Stimulated activated CD4-positive, alpha-beta T cell treated with anti-CD3 and anti-CD28 coated beads, Interleukin-4, amount 100 ng/mL, for 1 hour (primary cell): ENCODE results near the gene PPL.
"Not testable (repeated sequence)": the region's sequence is repeated elsewhere in the genome, so short reads cannot be mapped to it uniquely, and the experiment has no call there.

ENCODE experiments used
- DNase-seq: peaks from one replicate; pipeline ENCODE4 v3.0.0-alpha.2; 2020

The PPL gene

DNA sequence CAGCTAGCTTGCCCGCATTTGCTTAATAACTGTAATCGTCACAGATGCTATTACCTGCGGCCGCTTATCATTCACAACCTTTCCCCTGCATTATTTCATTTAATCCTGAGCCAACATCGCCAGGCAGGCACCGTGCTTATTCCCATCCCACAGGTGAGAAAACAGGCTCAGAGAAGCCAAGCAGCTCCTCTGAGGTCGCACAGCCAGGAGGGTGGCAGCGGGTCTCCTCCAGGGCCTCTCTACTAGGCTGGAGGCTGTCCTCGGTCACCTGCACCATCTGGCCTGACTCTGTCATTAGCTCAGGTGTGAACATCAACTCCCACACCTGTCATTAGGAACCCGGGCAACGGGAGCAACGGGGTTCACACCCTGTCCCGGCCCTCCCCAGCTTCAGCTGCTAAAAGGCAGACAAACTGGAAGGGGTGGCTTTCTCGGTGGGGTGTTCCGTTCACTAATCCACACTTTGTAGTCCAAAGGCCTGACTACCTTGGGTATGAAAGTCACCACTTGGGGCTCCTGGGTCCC, 3.0 kb downstream of the PPL start:
- no peak for DNase-seq

DNA sequence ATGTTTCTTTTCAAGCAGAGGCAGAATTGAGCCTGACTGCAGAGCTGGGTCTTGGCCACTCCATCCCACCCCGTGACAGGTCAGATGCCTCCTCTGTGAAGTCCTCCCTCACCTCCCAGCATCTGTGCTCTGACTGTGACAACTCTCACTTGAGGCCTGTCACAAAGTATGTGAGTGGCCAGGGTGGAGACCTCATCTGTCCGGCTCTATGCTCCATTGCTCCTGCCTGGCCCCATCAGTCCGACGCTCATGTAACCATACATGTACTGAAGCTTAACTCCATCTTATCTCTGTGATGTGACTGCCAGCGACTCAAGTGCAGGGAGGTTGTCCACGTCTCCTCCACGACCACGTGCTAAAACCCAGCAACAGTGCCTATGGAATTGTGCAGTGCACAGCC, 3.5 kb downstream of the PPL start:
- no peak for DNase-seq

DNA sequence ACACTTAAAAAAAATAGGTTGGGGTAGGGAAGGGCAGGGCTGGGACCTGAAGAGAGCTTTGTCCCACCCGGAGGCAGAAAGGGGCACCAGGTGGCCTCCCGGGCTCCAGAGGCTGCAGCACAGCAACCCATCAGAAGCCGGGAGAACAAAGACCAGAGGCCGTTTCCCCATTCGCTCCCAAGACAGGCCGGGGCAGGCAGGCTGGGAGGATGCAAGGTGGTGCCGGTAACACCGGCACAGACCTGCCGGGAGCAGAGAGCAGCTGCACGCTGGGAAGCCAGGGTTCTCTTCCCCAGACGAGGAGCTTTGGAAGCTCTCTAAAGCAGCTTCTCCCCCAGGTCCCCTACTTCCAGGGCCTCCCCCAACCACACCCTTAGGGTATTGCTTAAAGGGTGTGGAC, 5.6 kb downstream of the PPL start:
- no peak for DNase-seq

DNA sequence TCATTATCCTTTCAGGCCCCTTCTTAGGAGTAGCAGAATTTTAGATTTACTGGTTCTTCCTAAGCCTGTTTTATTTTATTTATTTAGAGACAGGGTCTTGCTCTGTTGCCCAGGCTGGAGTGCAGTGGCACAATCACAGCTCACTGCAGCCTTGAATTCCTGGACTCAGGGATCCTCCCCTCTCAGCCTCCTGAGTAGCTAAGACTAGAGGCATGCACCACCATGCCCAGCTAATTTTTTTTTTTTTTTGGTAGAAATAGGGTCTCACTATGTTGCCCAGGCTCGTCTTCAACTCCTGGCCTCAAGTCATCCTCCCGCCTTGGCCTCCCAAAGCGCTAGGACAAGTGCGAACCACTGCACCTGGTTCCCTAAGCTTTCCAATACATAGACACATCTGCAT, 7.3 kb downstream of the PPL start:
- DNase-seq = not testable (repeated sequence)

DNA sequence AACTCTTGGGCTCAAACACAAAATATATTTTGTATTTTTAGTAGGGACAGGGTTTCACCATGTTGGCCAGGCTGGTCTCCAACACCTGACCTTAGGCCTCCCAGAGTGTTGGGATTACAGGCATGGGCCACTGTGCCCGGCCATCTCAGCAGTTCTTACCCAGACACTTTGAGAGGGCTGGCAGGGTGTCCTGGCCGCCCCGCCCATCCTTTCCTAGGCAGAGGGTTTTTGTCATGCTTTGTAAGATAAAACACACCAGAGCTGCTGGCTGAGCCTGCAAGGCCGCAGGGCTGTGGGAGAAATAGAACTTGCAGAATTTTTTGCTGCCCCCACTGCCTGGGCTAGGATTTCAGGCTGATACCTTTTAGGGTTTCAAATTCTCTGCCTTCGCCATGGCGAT, 8.7 kb downstream of the PPL start:
- DNase-seq = no peak

DNA sequence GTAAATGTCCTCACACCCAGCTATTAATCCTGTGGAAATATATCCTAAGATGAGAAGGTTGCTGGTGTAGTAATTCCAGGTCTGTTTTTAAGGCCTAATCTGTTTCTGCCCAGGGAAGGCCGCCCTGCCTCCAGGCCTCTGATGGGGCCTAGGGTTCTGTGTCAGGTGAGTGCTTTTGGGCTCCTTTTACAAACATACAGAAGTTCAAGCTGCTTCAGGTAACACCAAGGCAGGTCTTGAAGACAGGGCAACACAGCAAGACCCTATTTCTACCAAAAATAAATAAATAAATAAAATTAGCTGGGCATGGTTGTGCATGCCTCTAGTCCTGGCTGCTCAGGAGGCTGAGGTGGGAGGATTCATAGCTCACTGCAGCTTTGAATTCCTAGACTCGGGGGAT, 9.3 kb downstream of the PPL start:
- no peak for DNase-seq

DNA sequence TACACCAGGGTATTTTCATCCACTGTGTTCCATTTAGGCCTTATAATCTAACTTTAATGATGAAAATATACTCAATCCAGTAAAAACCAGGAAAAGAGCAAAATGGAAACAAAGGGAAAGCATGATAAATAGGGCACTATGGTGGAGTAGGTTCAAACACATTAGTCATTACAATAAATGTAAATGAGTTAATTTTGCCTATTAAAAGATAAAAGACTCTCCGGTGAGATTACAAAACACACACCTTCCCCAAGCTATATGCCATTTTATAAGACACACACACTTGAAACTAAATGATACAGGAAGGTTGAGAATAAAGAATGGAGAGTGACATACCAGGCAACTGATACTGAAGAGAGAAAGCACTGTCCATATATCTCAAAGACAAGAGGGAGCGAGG, 10.0 kb downstream of the PPL start:
- no peak for DNase-seq

DNA sequence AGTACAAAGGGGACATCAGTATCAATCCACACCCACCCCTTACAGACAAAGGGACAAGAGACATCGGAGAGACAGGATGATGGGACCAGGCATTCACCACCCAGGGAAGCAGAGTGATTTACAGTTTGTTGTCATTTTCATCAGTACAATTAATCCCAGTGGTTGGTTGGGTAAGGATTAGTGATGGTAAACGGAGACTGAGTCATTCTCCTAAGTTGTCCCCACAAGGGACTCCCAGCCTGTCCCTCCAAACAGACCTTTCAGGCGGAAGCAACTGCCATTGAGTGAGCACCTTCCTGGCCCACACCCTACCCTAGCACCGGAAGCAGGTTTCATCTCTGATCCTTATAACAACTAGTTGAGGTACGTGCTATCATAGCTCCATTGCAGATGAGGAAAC, 11.2 kb downstream of the PPL start:
- DNase-seq = no peak

DNA sequence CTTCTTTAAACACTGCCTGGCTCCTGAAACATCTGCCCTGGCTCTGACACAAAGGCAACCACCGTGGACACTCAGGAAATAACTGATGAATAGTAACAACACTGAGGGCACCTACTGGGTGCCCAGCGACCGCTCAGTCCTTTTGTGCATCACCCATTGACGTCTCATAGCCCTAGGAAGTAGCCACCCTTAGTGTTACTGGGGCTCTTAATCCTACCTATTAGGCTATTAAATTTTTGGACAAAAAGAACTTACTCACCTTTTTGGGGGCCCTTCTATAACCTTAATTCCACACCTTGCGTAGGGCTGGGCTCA, 11.7 kb downstream of the PPL start:
- no peak for DNase-seq

DNA sequence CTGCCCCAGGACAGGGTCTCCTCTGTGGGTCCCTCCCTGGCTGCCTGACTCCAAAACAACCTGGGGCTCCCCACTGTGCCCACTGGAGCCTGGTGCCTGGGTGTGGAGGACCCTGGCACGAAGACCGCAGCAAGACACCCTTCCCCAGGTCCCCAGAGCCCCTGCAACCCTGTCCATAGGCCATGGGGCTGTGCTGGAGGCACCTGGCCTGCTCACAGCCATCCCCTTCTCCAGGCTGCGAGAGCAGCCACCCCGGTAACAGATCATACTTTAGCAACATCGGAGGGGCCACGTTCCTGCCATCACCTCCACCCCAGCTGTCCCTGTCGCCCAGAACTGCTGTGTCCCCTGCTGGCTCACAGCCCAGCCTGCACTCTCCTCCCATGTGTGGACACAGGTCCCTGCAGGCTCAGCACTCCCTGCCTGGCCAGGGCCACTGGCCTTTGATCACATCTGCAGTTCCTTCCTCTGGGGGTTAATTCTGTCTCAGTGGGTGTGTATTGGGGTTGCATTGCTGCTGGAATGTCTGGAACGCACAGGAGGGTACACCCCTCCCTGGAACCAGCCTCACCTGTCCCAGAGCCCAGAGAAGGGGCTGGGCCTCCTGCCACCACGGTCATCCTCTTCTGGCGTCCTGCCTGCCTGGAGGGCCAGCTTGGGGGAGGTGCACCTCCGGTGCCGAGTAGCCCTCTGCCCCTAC, 12.2 kb downstream of the PPL start:
- DNase-seq = no peak

DNA sequence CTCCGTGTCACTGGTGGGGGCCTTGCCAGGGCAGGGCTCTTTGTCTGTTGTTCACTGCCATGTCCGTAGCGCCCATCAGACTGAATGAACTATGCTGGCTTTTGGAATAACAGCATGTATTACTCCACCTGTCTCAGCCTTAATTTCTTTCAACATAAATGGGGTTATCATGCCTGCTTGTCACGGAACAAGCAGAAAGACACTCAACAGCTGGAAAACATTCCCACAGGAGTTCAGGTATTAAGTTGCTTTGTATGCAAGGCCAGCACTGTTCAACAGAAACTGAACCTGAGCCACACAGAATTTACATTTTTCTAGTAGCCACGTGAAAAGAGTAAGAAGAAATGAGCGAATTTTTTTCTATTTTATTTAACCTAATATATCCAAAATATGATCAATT, 13.1 kb downstream of the PPL start:
- no peak for DNase-seq

DNA sequence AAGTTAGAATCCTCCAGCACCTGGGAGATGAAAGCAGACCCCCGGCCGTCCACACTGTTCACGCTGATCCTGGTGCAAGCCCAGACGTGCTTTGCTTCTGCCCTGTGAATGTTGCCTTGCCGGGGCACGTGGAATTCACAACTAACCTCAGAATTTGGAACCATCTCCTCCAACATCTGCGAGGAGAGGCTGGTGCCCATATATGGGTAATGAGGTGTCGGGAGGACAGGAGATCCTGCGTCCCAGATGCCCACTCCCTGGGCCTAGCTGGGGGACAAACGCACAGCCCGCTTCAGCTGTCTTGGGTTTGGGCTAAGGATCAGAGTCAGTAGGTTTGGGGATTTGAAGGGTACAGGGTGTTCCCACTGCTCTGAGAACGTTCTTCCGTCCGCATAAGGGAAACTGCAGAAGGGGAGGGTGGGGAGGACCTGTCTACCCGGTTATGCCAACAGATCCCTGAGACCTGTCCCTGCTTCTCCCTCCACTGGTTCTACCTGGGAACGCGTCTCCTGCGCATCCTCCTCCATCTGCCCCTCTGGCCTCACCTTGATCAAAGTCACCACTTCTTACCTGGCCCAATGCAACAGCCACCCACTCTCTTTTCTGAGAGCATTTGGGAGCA, 14.1 kb downstream of the PPL start:
- no peak for DNase-seq

DNA sequence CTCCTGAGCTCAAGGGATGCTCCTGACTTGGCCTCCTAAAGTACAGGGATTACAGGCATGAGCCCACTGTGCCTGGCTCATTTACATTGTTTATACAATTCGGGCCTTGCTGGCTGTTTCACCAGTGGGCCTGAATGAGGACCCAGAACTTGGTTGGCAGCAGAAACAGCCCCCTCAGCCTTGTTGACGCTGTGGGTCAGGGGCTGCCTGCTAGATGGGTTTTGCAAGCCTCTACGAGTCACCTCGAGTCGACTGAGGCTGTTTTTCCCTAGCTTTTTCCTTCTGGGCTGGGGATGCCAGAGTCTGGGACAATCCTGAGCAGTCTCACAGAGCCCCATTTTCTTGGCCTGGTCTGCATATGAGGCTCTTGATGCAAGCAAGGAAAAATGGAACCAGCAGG, 16.1 kb downstream of the PPL start:
- no peak for DNase-seq

DNA sequence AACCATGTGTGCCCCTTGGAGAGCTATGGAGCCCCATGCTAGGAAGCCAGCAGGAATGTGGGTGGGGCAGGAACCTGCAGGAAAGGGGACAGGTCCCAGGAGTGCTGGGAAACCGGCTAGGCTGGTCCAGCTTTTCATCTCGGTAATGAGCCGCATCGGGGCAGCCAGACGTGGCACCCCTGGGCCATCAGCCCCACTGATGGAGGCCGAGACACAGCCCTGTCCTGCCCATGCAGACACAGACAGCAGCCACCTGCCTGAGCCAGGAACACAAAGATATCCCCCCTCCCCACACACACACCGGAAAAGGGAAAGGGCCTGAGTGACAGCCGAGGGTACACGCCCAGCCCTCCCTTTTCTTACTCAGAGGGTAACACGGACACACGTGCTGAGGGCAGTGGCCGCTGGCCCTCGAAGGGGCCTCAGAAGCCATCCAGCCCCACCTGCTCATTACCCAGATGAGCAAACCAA, 18.1 kb downstream of the PPL start:
- DNase-seq = no peak

DNA sequence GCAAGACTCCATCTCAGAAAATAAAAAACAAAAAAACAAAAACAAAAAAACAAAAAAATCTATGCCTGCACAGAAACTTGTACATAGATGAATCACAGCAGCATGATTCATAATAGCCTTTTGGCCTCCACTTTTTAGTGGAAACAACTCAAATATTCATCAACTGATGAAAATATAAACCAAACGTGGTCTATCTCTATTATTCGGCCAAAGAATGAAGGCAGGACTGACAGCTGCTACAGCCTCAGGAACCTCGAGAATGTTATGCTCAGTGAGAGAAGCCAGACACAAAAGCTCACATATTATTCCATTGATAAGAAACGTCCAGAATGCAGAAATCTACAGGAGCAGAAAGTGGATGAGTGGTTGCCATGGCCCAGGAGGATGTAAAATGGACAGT, 19.8 kb downstream of the PPL start:
- no peak for DNase-seq

DNA sequence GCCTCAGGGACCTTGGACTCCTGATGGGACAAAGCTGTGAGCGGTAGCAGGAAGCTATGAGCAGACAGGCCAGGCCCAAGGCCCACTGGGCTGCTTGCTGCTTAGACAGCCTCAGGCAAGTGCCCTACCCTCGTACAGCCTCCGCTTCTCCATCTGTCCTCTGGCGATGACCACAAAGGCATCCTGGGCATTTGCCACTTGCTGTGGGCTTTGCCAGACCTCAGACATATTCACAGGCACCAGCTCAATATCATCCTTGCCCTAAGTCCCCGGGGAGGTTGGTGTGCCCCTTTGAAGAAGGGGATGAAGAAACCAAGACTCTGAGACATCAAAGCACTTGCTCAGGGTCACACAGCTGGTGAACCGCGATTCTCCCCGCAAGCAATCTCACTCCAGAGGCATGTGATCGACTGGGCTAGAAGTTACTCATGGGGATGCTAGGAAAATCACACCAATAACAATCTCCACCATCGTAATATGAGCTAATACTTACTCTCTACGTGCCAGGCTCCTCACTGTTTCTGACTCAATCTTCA, 21.7 kb downstream of the PPL start:
- DNase-seq = no peak

DNA sequence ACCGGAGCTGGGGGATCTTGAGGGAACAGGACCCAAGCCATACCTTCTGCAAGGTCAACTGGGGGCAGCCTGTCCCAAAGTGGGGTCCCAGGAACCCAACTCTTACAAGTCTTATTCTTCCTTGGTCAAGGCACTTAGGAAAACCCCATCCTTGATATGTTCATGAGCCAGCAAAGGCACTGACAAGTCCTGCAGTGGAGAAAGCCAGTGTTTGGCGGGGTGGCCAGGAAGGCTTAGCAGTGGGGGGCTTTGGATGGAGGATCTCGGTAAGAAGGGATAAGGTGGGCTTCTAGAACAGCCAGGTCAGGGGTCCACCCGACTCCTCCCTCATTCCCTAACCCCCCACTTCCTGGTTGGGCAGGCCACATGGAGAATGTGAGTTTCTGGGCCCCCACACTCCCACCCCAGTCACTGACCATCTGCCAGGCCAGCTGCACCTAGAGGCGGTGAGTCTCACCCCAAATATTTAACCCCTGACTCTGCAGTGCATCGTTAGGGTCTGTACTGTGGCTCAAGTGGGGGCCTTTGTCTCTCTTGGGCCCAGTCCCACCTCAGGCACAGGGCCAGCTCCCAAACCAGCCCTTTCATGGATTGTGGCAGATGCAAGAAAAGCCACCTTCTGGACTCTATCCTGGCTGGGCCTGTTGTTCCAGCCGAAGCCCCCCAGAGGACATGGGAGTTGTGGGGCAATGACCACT, 22.3 kb downstream of the PPL start:
- DNase-seq = no peak

DNA sequence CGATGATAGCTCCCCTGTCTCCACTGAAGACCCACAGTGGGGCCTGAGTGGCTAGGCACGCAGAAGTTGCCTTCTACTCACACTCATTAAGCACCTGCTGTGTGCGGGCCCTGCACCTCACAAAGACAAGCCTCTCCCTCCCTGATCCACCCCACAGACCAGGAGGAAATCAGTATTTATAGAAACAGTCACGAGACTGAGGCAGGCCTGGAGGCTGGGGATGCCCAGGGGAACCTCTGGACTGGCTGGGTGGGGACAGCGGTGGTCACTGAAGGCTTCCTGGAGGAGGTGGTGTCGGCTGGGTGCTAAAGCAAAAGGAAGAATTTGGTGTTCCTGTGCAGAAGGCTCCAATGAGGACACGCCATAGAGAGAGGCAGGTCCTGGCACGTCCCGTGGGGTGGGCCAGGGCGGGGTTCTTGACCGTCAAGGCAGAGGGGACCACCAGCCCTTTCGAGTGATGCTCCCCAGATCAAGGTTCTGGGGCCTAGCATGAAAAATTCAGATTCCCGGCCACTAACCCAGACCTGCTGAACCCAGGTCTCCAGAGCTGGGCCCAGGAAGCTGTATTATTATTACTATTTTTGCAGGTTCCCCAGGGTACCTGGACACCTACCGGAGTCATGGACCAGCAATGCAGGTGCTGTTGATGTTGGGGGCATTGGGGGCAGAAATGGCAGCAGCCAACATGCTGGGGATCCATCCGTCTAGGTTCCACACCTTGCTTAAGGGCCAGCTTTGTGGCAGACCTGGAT, 23.0 kb downstream of the PPL start:
- no peak for DNase-seq

DNA sequence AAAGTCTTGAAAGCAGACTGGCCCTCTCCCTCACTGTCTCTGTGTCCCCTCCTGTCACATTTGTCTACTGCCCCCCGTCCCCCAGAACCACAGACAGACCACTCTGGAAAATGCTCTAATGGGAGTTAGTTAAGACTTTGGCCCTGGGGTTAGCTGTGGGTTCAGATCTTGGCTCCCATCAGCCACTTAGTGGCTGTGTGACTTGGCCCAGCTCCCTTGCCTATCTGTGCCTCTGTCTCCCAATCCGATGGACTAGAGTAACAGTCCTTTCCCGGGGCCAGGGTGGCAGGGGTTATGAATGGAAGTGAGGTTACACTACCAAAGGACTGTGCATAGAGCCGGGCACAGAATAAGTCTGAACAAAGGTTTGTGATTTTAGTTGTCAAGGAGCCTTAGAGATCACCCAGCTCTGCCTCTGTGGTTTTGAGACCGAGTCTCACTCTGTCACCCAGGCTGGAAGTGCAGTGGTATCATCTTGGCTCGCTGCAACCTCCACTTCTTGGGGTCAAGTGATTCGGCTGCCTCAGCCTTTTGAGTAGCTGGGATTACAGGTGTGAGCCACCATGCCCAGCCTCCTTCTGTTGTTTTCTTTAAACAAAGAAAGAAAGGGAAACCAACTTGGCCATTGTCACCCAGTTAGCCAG, 23.7 kb downstream of the PPL start:
- DNase-seq = no peak

DNA sequence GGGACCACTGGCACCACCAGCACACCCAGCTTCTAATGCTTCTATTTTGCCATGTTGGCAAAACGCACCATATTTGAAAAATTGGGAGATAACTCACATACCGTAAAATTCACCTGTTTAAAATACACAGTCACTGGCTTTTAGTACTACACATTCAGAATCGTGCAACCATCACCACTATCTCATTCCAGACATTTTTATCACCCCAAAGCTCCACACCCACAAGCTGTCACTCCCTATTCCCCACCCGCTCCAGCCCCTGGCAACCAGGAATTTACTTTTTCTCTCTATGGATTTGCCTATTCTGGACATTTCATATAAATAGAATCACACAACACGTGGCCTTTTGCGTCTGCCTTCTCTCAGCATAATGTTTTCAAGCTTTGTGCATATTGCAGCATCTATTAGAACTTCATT, 25.0 kb downstream of the PPL start:
- DNase-seq = no peak

DNA sequence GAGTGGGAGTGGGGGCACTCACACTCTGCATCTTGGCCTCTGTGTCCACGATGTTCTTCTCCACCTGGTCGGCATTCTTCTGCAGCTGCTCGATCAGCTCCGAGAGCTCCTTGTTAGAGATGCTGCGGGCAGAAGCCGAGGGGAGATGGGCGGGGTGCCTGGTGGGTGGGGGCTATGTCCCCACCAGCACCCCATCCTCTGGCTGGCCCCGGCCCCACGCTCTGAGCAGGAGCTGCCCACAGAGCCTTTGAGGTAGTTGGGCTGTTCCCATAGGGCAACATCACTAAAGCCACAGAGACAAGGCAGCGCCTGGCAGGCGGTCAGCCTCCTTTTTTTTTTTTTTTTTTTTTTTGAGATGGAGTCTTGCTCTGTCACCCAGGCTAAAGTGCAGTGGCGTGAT, 26.1 kb downstream of the PPL start:
- no peak for DNase-seq

DNA sequence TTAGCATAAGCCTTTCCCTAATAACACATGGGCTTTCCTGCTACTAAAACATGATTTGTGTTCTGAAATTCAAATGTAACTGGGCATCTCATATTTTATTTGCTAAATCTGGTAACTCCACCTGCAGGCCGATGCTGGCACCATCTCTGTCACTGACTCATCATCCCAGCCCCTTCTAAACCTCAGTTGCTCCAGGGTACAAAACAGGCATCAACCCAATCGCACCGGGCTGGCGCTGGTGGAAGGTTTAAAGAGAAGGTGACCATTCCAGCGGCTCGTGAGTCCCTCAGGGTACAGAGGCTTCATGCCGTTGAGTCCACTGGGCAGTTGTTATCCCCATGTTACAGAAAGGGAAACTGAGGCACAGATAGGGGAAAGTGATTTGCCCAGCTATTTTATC, 27.1 kb downstream of the PPL start:
- DNase-seq = no peak
